HL-60 (cell line): ENCODE data around the gene PBX3.

Experiments
- GABPA ChIP-seq: IDR thresholded peaks from 2 replicates; pipeline ENCODE4 v1.6.1; 2012; ENCODE audit warnings: low read depth
- TF ChIP-seq, protein P1 (sequence below): IDR thresholded peaks from one replicate; pipeline ENCODE4 v1.5.1; 2011; ENCODE audit warnings: low read length, control low read depth, inconsistent platforms; ENCODE audit not compliant: insufficient read depth

DNA sequence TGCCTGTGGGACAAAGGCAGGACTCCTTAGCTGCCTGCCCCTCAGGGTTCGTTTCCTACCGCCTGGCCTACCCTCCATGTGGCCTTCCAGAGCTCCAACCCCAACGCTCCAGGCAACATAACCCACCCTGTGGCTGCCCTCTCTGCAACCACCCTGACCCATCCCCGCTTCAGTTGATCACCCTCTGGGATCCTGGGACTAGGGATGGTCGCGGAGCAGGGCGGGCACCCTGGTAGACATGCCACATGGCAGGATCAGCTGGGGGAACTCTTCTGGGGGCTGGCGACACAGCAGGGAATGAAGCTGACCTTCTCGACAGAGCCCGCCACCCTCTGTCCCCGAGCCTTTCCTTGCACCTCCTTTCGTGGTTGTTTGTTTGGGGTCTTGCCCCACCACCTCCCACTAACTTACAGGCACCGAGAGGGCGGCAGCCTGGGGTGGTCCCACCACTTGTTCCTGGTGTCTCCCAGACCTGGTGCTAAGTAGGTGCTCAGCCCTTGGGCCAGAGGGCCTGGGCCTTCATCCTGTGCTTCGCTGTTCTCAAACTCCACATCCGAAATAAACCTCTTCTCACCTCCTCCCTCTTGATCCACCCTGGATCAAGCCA is 243.1 kb downstream of the PBX3 start:
- TF ChIP-seq GABPA = no peak
- TF ChIP-seq, protein P1, sequence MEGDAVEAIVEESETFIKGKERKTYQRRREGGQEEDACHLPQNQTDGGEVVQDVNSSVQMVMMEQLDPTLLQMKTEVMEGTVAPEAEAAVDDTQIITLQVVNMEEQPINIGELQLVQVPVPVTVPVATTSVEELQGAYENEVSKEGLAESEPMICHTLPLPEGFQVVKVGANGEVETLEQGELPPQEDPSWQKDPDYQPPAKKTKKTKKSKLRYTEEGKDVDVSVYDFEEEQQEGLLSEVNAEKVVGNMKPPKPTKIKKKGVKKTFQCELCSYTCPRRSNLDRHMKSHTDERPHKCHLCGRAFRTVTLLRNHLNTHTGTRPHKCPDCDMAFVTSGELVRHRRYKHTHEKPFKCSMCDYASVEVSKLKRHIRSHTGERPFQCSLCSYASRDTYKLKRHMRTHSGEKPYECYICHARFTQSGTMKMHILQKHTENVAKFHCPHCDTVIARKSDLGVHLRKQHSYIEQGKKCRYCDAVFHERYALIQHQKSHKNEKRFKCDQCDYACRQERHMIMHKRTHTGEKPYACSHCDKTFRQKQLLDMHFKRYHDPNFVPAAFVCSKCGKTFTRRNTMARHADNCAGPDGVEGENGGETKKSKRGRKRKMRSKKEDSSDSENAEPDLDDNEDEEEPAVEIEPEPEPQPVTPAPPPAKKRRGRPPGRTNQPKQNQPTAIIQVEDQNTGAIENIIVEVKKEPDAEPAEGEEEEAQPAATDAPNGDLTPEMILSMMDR = no peak
